ENCODE data around the gene KREMEN1.

KREMEN1 gene

GRCh38 chr22:29207562-29208501, 135.0 kb downstream of the KREMEN1 start:
- H4K8ac ChIP-seq (ENCODE audit: low read depth, low read length), result no peak overlapping the region
- H3K9ac ChIP-seq (ENCODE audit: low read length), result no peak overlapping the region
- no peaks in the 10 kb centered on the region for H3K27me3 ChIP-seq (ENCODE audit: insufficient read depth, low read length, poor library complexity)
- no peaks in the 10 kb centered on the region for H3K36me3 ChIP-seq (ENCODE audit: control insufficient read depth, insufficient read depth, low read length)
- H2BK120ac ChIP-seq (ENCODE audit: low read depth, low read length), result no peak overlapping the region
- no peak overlapping the region for H3K4me2 ChIP-seq (ENCODE audit: low read length)
- H3K23ac ChIP-seq (ENCODE audit: low read length), result no peak overlapping the region
- no CpG with 5 or more reads among the region's 11 CpGs for WGBS (ENCODE audit: extremely low coverage, insufficient coverage, low lambda C conversion rate)
- H3K79me2 ChIP-seq (ENCODE audit: control insufficient read depth, insufficient read depth, low read length), result no peaks in the 10 kb centered on the region
- H4K5ac ChIP-seq (ENCODE audit: low read length), result no peak overlapping the region
- H2BK5ac ChIP-seq (ENCODE audit: low read length), result no peak overlapping the region
- no peak overlapping the region for H2BK15ac ChIP-seq (replicated peaks; ENCODE audit: low read depth)
- H3K79me1 ChIP-seq (ENCODE audit: low read length), result no peaks in the 10 kb centered on the region
- DNase-seq, result no peak
- H3K18ac ChIP-seq (ENCODE audit: low read length), result no peak overlapping the region
- no peak overlapping the region for H3K27ac ChIP-seq (ENCODE audit: low read depth, low read length)
- no peaks in the 10 kb centered on the region for H3K4me1 ChIP-seq (ENCODE audit: control insufficient read depth, low read depth, low read length)
- H3K4me3 ChIP-seq (ENCODE audit: low read length), result no peak overlapping the region
- H2AK5ac ChIP-seq (ENCODE audit: low read length), result no peak overlapping the region
- no peak overlapping the region for H3K4ac ChIP-seq (ENCODE audit: low read depth, low read length)
- H3K56ac ChIP-seq (ENCODE audit: low read length), result no peak overlapping the region

GRCh38 chr22:29208502-29208862, 135.6 kb downstream of the KREMEN1 start:
- Histone ChIP-seq H2BK5ac (ENCODE audit: low read length) (no peak overlapping the region), H4K5ac (ENCODE audit: low read length) (no peak overlapping the region), H3K27ac (ENCODE audit: low read depth, low read length) (no peak overlapping the region), H3K56ac (ENCODE audit: low read length) (no peak overlapping the region), H3K18ac (ENCODE audit: low read length) (no peak overlapping the region), H3K4me1 (ENCODE audit: control insufficient read depth, low read depth, low read length) (no peaks in the 10 kb centered on the region), H3K4ac (ENCODE audit: low read depth, low read length) (no peak overlapping the region), H3K27me3 (ENCODE audit: insufficient read depth, low read length, poor library complexity) (no peaks in the 10 kb centered on the region), H3K9ac (ENCODE audit: low read length) (no peak overlapping the region), H3K36me3 (ENCODE audit: control insufficient read depth, insufficient read depth, low read length) (no peaks in the 10 kb centered on the region), H4K8ac (ENCODE audit: low read depth, low read length) (no peak overlapping the region), H3K79me2 (ENCODE audit: control insufficient read depth, insufficient read depth, low read length) (no peaks in the 10 kb centered on the region), H3K4me2 (ENCODE audit: low read length) (no peak overlapping the region), H2BK15ac (replicated peaks; ENCODE audit: low read depth) (no peak overlapping the region), H2AK5ac (ENCODE audit: low read length) (no peak overlapping the region), H3K23ac (ENCODE audit: low read length) (no peak overlapping the region), H3K4me3 (ENCODE audit: low read length) (no peak overlapping the region), H3K79me1 (ENCODE audit: low read length) (no peaks in the 10 kb centered on the region), H2BK120ac (ENCODE audit: low read depth, low read length) (no peak overlapping the region)
- no CpG with 5 or more reads among the region's 4 CpGs for WGBS (ENCODE audit: extremely low coverage, insufficient coverage, low lambda C conversion rate)
- no peak for DNase-seq

- Histone ChIP-seq H3K4me3 (ENCODE audit: low read length) (no peak overlapping the region), H2BK5ac (ENCODE audit: low read length) (no peak overlapping the region), H3K27ac (ENCODE audit: low read depth, low read length) (no peak overlapping the region), H2BK120ac (ENCODE audit: low read depth, low read length) (no peak overlapping the region), H3K36me3 (ENCODE audit: control insufficient read depth, insufficient read depth, low read length) (no peaks in the 10 kb centered on the region), H3K18ac (ENCODE audit: low read length) (no peak overlapping the region), H3K4ac (ENCODE audit: low read depth, low read length) (no peak overlapping the region), H3K4me2 (ENCODE audit: low read length) (no peak overlapping the region), H4K5ac (ENCODE audit: low read length) (no peak overlapping the region), H3K79me1 (ENCODE audit: low read length) (no peaks in the 10 kb centered on the region), H3K9ac (ENCODE audit: low read length) (no peak overlapping the region), H3K56ac (ENCODE audit: low read length) (no peak overlapping the region), H3K4me1 (ENCODE audit: control insufficient read depth, low read depth, low read length) (no peaks in the 10 kb centered on the region), H2AK5ac (ENCODE audit: low read length) (no peak overlapping the region), H2BK15ac (replicated peaks; ENCODE audit: low read depth) (no peak overlapping the region), H3K79me2 (ENCODE audit: control insufficient read depth, insufficient read depth, low read length) (no peaks in the 10 kb centered on the region), H3K27me3 (ENCODE audit: insufficient read depth, low read length, poor library complexity) (no peaks in the 10 kb centered on the region), H3K23ac (ENCODE audit: low read length) (no peak overlapping the region), H4K8ac (ENCODE audit: low read depth, low read length) (no peak overlapping the region)
- DNase-seq, result no peak
- WGBS (ENCODE audit: extremely low coverage, insufficient coverage, low lambda C conversion rate), result no CpG with 5 or more reads among the region's 17 CpGs
Observed at GRCh38 chr22:29208879-29209623, 136.2 kb downstream of the KREMEN1 start.

- no peaks in the 10 kb centered on the region for H3K27me3 ChIP-seq (ENCODE audit: insufficient read depth, low read length, poor library complexity)
- WGBS (ENCODE audit: extremely low coverage, insufficient coverage, low lambda C conversion rate), result no CpG with 5 or more reads among the region's 3 CpGs
Observed at GRCh38 chr22:29209624-29209929, 136.7 kb downstream of the KREMEN1 start.

GRCh38 chr22:29211066-29211465, 138.2 kb downstream of the KREMEN1 start:
- H3K56ac ChIP-seq (ENCODE audit: low read length), result no peak overlapping the region
- no peak overlapping the region for H2BK15ac ChIP-seq (replicated peaks; ENCODE audit: low read depth)
- H2BK5ac ChIP-seq (ENCODE audit: low read length), result no peak overlapping the region
- no peak overlapping the region for H3K4me3 ChIP-seq (ENCODE audit: low read length)
- no peaks in the 10 kb centered on the region for H3K79me1 ChIP-seq (ENCODE audit: low read length)
- no peaks in the 10 kb centered on the region for H3K4me1 ChIP-seq (ENCODE audit: control insufficient read depth, low read depth, low read length)
- no peak overlapping the region for H3K23ac ChIP-seq (ENCODE audit: low read length)
- no CpG with 5 or more reads among the region's 11 CpGs for WGBS (ENCODE audit: extremely low coverage, insufficient coverage, low lambda C conversion rate)
- no peak overlapping the region for H4K8ac ChIP-seq (ENCODE audit: low read depth, low read length)
- no peak overlapping the region for H2BK120ac ChIP-seq (ENCODE audit: low read depth, low read length)
- no peaks in the 10 kb centered on the region for H3K36me3 ChIP-seq (ENCODE audit: control insufficient read depth, insufficient read depth, low read length)
- no peak for DNase-seq
- no peak overlapping the region for H3K18ac ChIP-seq (ENCODE audit: low read length)
- no peak overlapping the region for H3K4ac ChIP-seq (ENCODE audit: low read depth, low read length)
- H2AK5ac ChIP-seq (ENCODE audit: low read length), result no peak overlapping the region
- H3K27ac ChIP-seq (ENCODE audit: low read depth, low read length), result no peak overlapping the region
- no peaks in the 10 kb centered on the region for H3K27me3 ChIP-seq (ENCODE audit: insufficient read depth, low read length, poor library complexity)
- H4K5ac ChIP-seq (ENCODE audit: low read length), result no peak overlapping the region
- H3K4me2 ChIP-seq (ENCODE audit: low read length), result no peak overlapping the region
- H3K9ac ChIP-seq (ENCODE audit: low read length), result no peak overlapping the region
- H3K79me2 ChIP-seq (ENCODE audit: control insufficient read depth, insufficient read depth, low read length), result no peaks in the 10 kb centered on the region

More at GRCh38 chr22:29209624-29209929, 136.7 kb downstream of the KREMEN1 start:
- no peaks in the 10 kb centered on the region for H3K79me2 ChIP-seq (ENCODE audit: control insufficient read depth, insufficient read depth, low read length)
- H3K79me1 ChIP-seq (ENCODE audit: low read length), result no peaks in the 10 kb centered on the region
- H3K56ac ChIP-seq (ENCODE audit: low read length), result no peak overlapping the region
- H3K4me1 ChIP-seq (ENCODE audit: control insufficient read depth, low read depth, low read length), result no peaks in the 10 kb centered on the region
- no peak overlapping the region for H2BK120ac ChIP-seq (ENCODE audit: low read depth, low read length)
- H3K9ac ChIP-seq (ENCODE audit: low read length), result no peak overlapping the region
- no peak overlapping the region for H3K23ac ChIP-seq (ENCODE audit: low read length)
- H3K36me3 ChIP-seq (ENCODE audit: control insufficient read depth, insufficient read depth, low read length), result no peaks in the 10 kb centered on the region
- no peak overlapping the region for H3K4me2 ChIP-seq (ENCODE audit: low read length)
- H4K8ac ChIP-seq (ENCODE audit: low read depth, low read length), result no peak overlapping the region
- H3K18ac ChIP-seq (ENCODE audit: low read length), result no peak overlapping the region
- no peak overlapping the region for H3K27ac ChIP-seq (ENCODE audit: low read depth, low read length)
- no peak overlapping the region for H3K4me3 ChIP-seq (ENCODE audit: low read length)
- H2BK15ac ChIP-seq (replicated peaks; ENCODE audit: low read depth), result no peak overlapping the region
- DNase-seq, result no peak
- no peak overlapping the region for H2BK5ac ChIP-seq (ENCODE audit: low read length)
- no peak overlapping the region for H4K5ac ChIP-seq (ENCODE audit: low read length)
- no peak overlapping the region for H2AK5ac ChIP-seq (ENCODE audit: low read length)
- no peak overlapping the region for H3K4ac ChIP-seq (ENCODE audit: low read depth, low read length)
